GM18505 (cell line): ENCODE results near the gene NPIPA7.
"Not testable (repeated sequence)": the region's sequence is repeated elsewhere in the genome, so short reads cannot be mapped to it uniquely, and the experiment has no call there.

Experiments used
- ATAC-seq: cut with Tn5 transposase; IDR thresholded peaks from one replicate; pipeline ENCODE4 v1.9.1; 2021; ENCODE audit not compliant: unreplicated experiment

The NPIPA7 gene

GRCh38 chr16:16378840-16379239 lies at the start of gene NPIPA7:
Gene NPIPA7 (plus strand): TSS chr16:16379140. CDS start chr16:16379245, 105 bp downstream.
- not testable (repeated sequence) for ATAC-seq

- ATAC-seq: not testable (repeated sequence)
Measured at GRCh38 chr16:16331466-16331865, 47.5 kb upstream of the NPIPA7 start.

DNA sequence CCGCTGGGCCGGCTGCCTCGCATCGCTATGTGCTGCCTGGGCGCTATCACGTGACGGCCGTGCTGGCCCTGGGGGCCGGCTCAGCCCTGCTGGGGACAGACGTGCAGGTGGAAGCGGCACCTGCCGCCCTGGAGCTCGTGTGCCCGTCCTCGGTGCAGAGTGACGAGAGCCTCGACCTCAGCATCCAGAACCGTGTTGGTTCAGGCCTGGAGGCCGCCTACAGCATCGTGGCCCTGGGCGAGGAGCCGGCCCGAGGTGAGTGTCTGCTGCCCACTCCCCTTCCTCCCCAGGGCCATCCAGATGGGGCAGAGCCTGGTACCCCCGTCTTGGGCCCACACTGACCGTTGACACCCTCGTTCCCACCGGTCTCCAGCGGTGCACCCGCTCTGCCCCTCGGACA lies 21.4 kb upstream of the NPIPA7 start:
- not testable (repeated sequence) for ATAC-seq

DNA sequence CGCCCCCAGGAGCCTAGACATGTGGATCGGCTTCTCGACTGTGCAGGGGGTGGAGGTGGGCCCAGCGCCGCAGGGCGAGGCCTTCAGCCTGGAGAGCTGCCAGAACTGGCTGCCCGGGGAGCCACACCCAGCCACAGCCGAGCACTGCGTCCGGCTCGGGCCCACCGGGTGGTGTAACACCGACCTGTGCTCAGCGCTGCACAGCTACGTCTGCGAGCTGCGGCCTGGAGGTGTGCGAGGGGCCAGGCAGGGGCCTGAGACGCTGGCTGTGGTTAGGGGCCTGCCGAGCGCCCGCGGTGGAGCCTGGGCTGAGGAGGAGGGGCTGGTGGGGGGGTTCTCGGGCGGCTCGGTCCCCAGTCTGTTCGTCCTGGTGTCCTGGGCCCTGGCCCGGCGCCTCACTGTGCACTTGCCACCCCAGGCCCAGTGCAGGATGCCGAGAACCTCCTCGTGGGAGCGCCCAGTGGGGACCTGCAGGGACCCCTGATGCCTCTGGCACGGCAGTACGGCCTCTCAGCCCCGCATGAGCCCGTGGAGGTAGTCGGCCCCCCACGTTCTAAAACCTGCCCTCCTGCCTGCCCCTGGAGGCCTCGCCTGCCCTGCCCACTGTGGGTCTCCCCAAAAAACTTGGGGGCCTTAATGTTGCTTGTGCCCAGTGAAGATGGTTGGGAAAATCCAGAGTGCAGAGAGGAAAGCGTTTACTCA lies 20.2 kb upstream of the NPIPA7 start:
- not testable (repeated sequence) for ATAC-seq

DNA sequence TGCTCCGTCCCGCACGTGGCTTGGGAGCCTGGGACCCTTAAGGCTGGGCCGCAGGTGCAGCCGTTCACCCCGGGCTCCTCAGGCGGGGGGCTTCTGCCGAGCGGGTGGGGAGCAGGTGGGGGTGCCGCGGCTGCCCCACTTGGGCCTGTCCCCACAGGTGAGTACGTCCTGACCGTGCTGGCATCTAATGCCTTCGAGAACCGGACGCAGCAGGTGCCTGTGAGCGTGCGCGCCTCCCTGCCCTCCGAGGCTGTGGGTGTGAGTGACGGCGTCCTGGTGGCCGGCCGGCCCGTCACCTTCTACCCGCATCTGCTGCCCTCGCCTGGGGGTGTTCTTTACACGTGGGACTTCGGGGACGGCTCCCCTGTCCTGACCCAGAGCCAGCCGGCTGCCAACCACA lies 15.3 kb upstream of the NPIPA7 start:
- not testable (repeated sequence) for ATAC-seq

DNA sequence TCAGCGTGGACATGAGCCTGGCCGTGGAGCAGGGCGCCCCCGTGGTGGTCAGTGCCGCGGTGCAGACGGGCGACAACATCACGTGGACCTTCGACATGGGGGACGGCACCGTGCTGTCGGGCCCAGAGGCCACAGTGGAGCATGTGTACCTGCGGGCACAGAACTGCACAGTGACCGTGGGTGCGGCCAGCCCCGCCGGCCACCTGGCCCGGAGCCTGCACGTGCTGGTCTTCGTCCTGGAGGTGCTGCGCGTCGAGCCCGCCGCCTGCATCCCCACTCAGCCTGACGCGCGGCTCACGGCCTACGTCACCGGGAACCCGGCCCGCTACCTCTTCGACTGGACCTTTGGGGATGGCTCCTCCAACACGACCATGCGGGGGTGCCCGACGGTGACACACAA lies 14.8 kb upstream of the NPIPA7 start:
- not testable (repeated sequence) for ATAC-seq

- ATAC-seq: not testable (repeated sequence)
Measured at GRCh38 chr16:16364701-16365100, 14.2 kb upstream of the NPIPA7 start.

- not testable (repeated sequence) for ATAC-seq
Measured at GRCh38 chr16:16365319-16365718, 13.6 kb upstream of the NPIPA7 start.

- not testable (repeated sequence) for ATAC-seq
Measured at GRCh38 chr16:16365851-16366250, 13.1 kb upstream of the NPIPA7 start.

DNA sequence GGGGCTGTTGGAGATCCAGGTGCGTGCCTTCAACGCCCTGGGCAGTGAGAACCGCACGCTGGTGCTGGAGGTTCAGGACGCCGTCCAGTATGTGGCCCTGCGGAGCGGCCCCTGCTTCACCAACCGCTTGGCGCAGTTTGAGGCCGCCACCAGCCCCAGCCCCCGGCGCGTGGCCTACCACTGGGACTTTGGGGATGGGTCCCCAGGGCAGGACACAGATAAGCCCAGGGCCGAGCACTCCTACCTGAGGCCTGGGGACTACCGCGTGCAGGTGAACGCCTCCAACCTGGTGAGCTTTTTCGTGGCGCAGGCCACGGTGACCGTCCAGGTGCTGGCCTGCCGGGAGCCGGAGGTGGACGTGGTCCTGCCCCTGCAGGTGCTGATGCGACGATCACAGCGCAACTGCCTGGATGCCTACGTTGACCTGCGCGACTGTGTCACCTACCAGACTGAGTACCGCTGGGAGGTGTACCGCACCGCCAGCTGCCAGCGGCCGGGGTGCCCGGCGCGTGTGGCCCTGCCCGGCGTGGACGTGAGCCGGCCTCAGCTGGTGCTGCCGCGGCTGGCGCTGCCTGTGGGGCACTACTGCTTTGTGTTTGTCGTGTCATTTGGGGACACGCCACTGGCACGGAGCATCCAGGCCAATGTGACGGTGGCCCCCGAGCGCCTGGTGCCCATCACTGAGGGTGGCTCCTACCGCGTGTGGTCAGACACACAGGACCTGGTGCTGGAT lies 12.2 kb upstream of the NPIPA7 start:
- not testable (repeated sequence) for ATAC-seq

DNA sequence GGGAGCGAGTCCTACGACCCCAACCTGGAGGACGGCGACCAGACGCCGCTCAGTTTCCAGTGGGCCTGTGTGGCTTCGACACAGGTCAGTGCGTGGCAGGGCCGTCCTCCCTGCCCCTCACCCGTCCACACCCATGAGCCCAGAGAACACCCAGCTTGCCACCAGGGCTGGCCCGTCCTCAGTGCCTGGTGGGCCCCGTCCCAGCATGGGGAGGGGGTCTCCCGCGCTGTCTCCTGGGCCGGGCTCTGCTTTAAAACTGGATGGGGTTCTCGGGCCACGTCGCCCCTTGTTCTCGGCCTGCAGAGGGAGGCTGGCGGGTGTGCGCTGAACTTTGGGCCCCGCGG lies 11.7 kb upstream of the NPIPA7 start:
- ATAC-seq: not testable (repeated sequence)

GRCh38 chr16:16369081-16369856 lies 9.7 kb upstream of the NPIPA7 start:
- not testable (repeated sequence) for ATAC-seq

GRCh38 chr16:16371136-16371735 lies 7.7 kb upstream of the NPIPA7 start:
- ATAC-seq: not testable (repeated sequence)

- not testable (repeated sequence) for ATAC-seq
Measured at GRCh38 chr16:16374192-16374591, 4.7 kb upstream of the NPIPA7 start.

DNA sequence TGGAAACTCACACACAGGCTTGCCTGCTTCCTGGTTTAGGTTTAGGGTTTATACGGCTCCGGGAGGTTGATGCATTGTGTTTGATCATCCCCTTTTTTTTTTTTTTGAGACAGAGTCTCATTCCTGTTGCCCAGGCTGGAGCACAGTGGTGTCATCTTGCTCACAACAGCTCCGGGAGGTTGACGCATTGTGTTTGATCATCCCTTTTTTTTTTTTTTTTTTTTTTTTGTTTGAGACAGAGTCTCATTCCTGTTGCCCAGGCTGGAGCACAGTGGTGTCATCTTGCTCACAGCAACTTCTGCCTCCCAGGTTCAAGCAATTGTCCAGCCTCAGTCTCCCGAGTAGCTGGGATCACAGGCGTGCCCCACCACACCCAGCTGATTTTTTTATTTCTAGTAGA lies 20.7 kb downstream of the NPIPA7 start:
- ATAC-seq: not testable (repeated sequence)

- not testable (repeated sequence) for ATAC-seq
Measured at GRCh38 chr16:16402333-16402732, 23.4 kb downstream of the NPIPA7 start.

DNA sequence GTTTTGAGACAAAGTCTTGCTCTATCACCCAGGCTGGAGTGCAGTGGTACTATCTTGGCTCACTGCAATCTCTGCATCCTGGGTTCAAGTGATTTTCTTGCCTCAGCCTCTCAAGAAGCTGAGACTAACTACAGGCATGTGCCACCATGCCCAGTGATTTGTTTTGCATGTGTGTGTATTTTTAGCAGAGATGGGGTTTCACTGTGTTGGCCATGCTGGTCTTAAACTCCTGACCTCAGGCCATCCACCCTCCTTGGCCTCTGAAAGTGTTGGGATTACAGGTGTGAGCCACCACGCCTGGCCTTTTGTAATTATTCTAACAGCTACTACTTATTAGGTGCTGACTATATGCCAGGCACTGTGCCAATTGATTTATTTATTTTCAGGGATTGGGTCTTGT lies 25.3 kb downstream of the NPIPA7 start:
- not testable (repeated sequence) for ATAC-seq

GRCh38 chr16:16405421-16405820 lies 26.5 kb downstream of the NPIPA7 start:
- ATAC-seq: not testable (repeated sequence)

GRCh38 chr16:16408430-16408829 lies 29.5 kb downstream of the NPIPA7 start:
- not testable (repeated sequence) for ATAC-seq

- ATAC-seq: not testable (repeated sequence)
Measured at GRCh38 chr16:16413773-16414172, 34.8 kb downstream of the NPIPA7 start.

DNA sequence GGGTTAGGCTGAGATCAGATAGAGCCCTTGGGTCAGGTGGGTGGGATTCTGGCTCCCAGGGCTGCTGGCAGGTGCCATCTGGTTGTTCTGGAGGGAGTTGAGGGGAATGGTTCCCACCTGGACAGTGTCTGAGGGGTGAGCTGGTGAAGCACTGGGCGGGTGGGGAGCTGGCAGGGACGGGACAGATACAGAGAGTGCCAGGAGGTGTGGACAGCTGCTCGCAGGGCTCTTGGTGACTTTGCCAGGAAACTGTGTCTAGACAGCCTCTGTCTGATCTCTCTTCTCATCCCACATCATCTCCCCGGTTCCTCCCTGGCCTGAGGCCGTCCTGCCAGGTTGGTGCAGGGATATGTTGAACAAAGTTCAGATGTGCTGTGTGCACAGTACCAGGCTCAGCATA lies 38.1 kb downstream of the NPIPA7 start:
- not testable (repeated sequence) for ATAC-seq
